GM15510 (cell line): ENCODE results near the gene CCDC88C.

Experiments
- POLR2A ChIP-seq: IDR thresholded peaks from 3 replicates; pipeline ENCODE4 v1.6.1; 2011; ENCODE audit warnings: borderline replicate concordance; ENCODE audit not compliant: insufficient read length; ENCODE audit errors: extremely low read depth

CCDC88C gene

DNA sequence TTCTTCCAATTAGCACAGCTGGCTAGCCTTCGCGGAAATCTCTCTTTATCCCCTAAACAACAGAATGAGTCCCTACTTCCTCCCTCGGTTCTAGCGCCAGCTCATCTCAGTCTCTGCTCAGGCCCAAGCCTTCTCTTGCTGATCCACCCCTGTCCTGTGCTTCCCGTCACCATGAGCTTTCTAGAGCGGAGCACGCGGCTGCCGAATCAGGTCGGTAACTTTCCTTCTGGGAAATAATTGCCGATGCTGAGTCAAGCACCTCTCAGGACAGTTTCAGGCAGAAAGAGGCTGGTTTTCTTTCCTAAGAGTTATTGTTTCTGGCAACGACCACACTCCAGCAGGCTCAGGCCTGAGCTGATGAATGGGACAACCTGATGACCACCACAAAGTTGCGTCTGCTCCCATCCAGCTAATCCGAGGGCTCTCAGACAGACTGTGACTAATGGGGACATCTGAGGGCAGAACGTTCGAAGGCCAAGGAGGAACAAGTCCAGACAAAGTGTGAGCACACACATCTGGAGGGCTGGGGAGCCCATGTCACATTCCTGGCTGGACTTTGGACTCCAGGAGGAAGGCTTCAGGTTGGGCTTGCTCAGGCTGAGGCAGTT, 159.5 kb downstream of the CCDC88C start:
- no peak for TF ChIP-seq POLR2A

DNA sequence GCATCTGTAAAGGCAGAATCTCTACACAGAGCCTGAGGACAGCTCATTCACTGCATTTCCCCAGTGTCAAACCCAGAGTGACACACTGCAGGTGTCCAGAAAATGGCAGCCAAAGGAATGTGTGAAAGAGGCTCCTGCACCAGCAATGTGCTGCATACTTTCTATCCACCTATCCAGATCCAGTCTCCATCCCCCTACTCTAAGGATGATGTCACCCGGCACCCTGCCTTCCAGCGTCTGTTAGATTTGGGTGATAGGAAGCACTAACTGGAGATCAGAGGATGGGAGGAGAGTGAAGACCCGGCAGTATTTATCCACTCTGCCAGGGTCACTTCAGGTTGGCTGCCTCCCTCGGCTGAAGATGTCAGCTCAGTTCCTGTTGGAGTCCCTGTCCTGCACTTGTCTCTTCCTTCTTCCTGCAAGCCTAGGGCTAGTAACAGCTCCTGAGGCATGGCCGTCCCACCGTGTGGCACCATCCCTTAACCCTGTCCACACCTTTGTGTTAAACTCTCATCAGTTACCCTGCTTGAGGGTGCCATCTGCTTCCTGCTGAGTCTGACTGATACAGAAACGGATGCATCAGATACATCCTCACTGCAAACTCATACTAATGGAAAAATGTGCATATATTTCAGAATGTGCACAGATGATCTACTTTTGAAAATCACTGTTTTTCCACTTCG, 160.2 kb downstream of the CCDC88C start:
- no peak for TF ChIP-seq POLR2A

DNA sequence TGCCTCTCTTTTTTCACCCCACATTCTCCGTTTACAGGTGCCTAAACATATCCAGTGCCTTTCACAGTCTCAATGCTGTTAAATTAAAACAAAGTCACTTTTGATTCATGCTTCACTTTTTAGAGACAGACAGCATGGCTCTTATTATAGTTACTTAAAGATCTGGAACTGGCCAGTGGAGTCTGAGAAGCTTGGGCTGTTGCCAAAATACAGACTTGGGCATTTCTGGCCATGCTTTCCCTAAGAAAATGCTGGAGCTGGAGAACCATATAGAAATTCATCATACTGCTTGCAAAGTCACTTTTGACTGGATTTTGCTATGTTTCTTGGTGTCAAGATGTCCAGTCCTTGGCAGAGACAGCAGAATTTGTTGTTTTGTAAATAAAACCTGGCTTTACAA, 161.0 kb downstream of the CCDC88C start:
- no peak for TF ChIP-seq POLR2A

DNA sequence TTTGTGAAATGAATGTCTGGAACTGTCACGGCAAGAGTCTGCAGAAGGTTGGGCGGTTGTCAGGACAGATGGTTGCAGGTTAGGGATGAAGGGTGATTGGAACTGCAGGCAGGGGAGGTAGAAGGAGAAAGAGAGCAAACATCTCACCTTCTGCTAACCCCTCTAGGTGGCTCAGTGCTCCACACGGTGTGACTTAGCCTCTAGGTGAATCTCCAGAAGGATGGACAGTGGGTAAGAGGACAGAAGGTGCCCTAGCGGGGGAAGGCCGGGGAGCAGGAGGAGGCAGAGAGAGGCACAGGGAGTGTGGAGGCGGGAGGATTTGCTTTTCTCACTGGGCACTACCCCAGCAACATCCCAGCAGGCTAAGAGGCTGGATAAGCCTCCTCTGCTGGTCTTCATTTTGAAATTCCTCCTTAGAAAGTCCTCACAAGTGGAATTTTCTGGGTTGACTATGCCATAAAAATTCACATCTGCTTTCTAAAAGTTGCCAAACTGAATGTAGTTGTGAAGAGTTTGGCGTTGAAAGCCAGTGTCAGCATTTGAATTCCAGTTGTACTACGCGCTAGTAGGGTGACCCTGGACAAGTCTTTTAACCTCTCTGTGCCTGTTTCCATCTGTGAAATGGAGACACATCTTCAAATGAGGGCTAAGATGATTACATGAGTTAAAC, 162.5 kb downstream of the CCDC88C start:
- TF ChIP-seq POLR2A, result no peak

DNA sequence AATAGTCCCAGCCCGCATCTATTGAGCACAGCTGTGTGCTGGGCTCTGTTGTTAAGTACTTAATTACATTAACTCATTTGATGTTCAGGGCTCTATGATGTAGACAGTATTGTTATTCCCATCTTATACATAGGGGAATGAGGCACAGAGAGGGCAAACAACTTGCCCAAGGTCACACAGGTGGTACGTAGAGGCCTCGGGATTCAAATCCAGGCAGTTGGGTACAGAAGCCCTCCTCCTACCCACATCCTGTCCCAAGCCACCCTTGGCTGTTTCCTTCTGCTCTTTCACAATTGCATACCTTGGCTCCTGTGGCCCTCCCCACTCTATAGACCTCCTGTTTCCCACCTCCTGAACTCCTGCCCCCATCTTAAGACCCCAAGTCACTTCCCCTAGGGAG, 163.2 kb downstream of the CCDC88C start:
- TF ChIP-seq POLR2A, result no peak

DNA sequence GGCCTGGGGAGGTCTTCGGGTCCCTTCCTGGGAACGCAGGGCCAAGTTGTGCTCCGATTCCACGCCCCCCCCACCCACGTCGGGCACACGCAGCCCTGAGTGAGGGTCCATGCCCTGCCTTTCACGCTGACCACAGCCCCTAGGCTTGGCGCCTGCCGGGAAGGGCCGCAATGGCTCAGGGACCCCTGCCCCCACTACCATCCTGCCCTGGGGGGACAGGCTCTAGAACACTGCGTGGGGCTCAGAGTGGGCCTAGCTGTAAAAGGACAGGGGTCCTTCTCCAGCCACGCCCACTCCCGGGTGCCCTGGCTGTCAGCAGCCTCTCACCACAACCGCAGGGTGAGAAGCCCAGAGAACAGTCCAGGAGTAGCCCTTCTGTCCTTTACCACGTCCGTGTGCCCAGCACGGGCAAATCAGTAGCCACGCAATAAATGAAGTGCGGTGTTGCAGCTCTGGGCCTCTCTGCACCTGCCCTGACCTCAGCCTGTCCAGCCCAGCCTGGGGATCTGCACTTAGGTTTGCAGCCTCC, 163.8 kb downstream of the CCDC88C start:
- no peak for TF ChIP-seq POLR2A

DNA sequence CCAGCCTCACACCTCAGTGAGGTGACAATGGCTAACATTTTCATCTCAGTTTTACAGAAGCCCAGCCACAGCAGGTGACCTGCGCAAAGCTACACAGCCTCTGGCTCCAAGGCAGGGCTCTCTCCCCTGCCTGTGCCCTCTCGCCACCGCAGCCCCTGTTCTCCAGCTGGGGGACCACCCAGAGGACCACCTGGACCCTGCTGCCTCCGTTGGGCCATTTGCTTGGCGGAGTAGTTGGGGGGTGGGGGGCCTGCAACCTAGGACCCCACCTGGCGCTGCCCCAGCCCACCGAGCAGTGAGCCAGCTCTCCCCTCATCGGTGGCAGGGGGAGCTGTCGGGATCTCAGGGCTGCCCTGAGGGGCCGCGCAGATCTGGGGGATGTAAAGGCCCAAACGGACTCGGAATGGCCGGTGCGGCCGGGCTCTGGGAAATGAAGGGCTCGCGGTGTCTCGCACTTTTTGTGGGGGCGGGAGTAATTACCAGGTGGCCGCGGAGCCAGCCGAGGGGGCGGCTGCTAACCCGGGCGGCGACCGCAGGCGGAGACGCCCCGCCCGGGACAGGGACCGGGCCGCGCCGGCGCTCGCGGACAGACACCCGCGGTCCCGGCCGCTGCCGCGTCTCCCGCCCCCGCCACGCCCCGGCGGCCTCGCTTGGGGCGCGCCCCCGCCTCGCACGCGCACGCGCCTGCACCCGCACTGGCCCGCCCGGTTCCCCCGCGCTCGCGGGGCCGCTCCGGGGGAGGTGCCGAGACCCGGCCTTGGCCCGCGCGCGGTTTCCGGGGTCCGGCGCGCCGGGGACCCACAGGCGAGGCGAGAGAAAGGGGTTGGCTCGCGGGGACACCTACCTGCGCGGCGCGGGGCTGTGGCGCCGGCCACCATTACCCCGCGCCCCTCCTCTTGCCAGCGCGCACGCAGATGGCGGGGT, 164.5 kb downstream of the CCDC88C start:
- TF ChIP-seq POLR2A, result no peak

DNA sequence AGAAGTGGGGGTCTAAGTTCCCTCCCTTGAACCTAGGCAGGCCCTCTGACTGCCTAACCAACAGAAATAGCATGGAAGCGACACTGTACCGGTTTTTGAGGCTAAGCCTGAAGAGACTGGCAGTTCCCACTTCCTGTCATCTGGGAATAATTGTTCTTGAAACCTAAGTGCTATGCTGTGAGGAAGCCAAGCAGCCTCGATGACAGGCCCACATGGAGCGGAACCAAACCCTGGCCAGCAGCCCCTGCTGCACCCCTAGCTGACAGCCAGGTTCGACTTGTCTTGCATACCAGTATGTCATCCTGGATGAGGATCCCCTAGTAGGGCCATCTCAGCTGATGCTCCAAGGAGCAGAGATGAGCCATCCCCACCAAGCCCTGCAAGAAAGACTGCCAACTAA, 166.7 kb downstream of the CCDC88C start:
- TF ChIP-seq POLR2A, result no peak

DNA sequence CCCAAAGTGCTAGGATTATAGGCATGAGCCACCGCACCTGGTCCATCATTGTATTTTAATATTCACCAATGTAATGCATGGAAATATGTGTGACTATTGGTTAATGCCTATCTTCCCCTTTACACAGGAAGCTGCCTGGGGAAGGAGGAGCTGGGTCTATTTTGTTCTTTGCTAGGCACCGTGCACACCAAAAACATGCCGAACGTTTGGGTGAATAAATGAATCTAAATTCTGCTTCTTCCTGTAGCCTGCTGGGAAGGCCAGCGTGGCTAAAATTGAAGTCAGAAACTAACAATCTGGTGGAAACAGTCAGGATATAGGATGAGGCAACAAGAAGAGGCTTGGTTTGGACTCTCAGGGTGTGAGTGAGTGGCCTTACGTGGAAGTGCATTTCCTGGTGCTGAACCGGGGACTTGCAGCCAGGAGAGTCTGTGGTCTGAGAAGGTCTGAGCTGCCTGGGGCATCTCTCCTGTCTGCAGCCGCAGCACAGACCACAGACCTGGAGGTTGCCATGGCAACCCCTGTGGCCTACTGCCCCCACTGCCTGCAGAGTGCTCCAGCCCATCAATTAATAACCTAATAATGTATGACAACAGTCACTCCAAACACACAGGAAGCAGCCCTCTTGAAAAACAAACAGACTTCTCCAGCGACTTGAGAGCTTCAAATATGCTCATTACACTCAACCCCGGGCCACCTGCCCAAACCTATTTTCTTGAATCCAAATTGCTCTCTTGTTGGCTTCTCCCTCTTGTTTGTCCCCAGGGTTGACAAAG, 167.6 kb downstream of the CCDC88C start:
- peak; percentile 16 for TF ChIP-seq POLR2A

DNA sequence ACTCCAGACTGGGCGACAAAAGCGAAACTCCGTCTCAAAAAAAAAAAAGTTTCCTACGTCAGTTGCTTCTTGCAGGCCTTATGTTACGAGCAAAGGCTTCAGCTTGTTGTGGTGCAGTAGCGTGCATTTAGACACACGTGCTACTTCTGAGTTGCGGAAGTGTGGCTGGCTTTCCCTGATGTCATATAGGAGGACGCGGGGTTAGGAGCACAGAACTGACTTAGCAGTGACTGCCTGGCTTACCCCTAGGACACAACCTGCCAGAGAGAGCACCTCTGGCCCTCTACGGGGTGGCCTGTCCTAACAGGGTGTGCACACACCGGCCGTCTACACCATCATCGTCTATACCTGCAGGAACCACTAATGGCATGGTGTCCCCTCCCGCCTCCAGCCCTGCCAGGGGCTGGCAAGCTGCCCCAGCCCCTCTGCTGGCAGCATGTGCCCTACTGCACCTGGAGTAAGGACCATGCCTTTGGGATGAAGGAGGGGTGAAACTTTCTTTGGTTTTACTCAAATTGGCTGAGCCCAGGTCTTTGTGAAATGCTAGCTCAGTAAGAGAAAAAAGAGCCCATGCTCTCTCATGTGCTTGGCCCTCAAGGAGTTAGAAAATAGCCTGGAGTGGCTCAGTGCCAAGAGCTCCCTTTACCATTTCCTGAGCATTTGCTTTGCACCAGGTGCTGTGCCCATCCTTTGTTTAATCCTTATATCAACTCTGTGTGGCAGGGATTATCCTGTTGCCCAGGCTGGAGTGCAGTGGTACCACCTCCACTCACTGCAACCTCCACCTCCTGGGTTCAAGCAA, 171.4 kb downstream of the CCDC88C start:
- TF ChIP-seq POLR2A, result no peak

DNA sequence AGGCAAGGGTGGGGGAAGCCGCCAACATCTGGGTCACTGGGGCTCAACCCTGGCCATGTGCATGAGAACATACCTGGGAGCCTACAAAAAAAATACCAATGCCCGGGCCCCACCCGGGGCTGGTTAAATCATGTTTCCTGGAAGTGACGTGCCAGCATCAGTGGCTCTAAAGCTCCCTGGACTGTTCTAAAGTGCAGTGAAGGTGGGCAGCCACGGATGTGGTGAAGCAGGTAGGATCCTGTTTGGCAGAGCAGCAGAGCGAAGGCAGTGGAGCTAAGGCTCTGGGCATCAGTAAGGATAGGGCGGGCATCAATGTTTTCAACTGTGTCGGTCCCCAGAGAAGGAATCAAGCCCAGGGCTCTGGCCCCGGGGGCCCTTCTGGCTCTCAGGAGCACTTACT, 172.6 kb downstream of the CCDC88C start:
- no peak for TF ChIP-seq POLR2A

DNA sequence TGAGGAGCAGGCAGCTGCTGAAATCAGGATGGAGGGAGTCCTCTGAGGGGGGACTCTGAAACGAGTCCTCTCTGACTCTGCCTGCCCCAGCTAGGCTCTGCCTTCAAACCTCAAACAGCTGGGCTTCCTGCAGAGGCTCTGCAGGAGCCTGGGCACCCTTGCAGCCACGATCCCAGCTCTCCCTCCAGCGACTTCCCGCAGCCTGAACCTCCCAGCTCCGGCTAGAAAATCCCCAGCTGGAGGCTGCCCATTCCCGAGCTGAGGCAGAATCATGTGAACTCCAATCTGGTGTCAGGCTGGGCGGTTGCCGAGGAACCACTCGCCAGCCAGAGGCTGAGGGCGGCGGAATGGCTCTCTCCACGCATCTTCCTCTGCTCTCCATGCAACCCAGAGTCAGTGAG, 173.1 kb downstream of the CCDC88C start, which contains the start of gene GPR68:
Gene GPR68 (minus strand): TSS at position 204 of the 401 bp plus-strand sequence. CDS start 9,654 bp downstream, outside the sequence.
- no peak for TF ChIP-seq POLR2A

DNA sequence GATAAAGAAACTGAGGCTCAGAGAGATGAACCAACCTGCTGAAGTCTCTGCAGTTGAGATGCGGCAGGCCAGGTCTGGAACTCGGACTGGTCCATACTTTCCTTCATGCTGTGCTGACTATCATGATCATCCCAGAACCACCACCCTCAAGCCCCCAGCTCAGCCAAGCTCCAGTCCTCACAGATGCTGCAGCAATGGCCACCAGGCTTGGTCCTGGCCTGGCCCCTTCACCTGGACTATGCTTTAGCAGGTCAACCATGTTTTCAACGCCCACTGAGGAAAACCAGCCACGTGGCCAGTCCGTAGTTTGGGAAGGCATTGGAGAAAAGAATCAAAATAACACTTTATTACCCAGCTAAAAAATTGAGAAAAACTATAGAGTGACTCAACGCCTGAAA, 174.5 kb downstream of the CCDC88C start:
- no peak for TF ChIP-seq POLR2A
